Measurements from ENCODE around the gene ZFP36L1.
A peak's percentile ranks its signal among the peaks of the same experiment; 100 is the strongest.

ZFP36L1 gene

DNA sequence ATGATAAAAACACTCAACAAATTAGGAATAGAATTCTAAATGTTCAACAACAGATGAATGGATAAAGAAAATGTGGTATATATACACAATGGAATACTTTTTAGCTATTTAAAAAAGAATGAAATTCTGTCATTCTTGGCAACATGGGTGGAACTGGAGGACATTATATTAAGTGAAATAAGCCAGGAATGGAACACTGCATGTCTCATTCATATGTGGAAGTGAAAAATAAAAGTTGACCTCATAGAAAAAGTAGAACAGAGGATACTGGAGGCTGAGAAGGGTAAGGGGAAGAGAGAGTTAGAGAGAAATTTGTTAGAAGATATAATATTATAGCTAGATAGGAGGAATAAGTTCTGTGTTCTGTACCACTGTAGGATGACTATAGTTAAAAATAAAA is 35.8 kb upstream of the ZFP36L1 start:
- Histone ChIP-seq H3K9ac (ENCODE audit: low read length) (no peak overlapping the region), H3K4me2 (ENCODE audit: low read length) (no peak overlapping the region), H3K27ac (ENCODE audit: low read depth, low read length, poor library complexity, severe bottlenecking) (no peak overlapping the region), H3K9me3 (ENCODE audit: low read length) (no peaks in the 10 kb centered on the region), H2AFZ (ENCODE audit: low read length) (no peak overlapping the region), H3K27me3 (ENCODE audit: insufficient read depth, low read length) (no peaks in the 10 kb centered on the region; the same call in 1 of the 2 replicates), H3K4me1 (ENCODE audit: insufficient read depth, low read length, severe bottlenecking) (peaks cover 8% of the 10 kb centered on the region), H3K36me3 (ENCODE audit: insufficient read depth, low read length) (no peaks in the 10 kb centered on the region), H4K20me1 (ENCODE audit: insufficient read depth, low read length) (no peaks in the 10 kb centered on the region), H3K4me3 (ENCODE audit: low read depth, low read length, poor library complexity, severe bottlenecking) (no peak overlapping the region), H3K9me2 (ENCODE audit: low read depth, low read length) (no peaks in the 10 kb centered on the region), H3F3A (ENCODE audit: insufficient read depth, low read length) (no peaks in the 10 kb centered on the region), H3K79me2 (ENCODE audit: insufficient read depth, low read length) (no peaks in the 10 kb centered on the region)
- TF ChIP-seq EZH2 (IDR thresholded peaks at IDR 0.05; ENCODE audit: borderline replicate concordance, low read length) (no peak), CTCF (IDR thresholded peaks at IDR 0.05; ENCODE audit: low read length) (no peak)

- no peak for TF ChIP-seq EZH2 (IDR thresholded peaks at IDR 0.05; ENCODE audit: borderline replicate concordance, low read length)
- no peak for TF ChIP-seq CTCF (IDR thresholded peaks at IDR 0.05; ENCODE audit: low read length)
- Histone ChIP-seq H3K9me3 (ENCODE audit: low read length) (no peaks in the 10 kb centered on the region), H3K4me1 (ENCODE audit: insufficient read depth, low read length, severe bottlenecking) (peaks cover 35% of the 10 kb centered on the region), H3K9me2 (ENCODE audit: low read depth, low read length) (no peaks in the 10 kb centered on the region), H3K4me2 (ENCODE audit: low read length) (no peak overlapping the region), H2AFZ (ENCODE audit: low read length) (no peak overlapping the region), H3K27me3 (ENCODE audit: insufficient read depth, low read length) (no peaks in the 10 kb centered on the region), H4K20me1 (ENCODE audit: insufficient read depth, low read length) (no peaks in the 10 kb centered on the region), H3K9ac (ENCODE audit: low read length) (no peak overlapping the region), H3K27ac (ENCODE audit: low read depth, low read length, poor library complexity, severe bottlenecking) (no peak overlapping the region), H3K4me3 (ENCODE audit: low read depth, low read length, poor library complexity, severe bottlenecking) (no peak overlapping the region), H3K79me2 (ENCODE audit: insufficient read depth, low read length) (no peaks in the 10 kb centered on the region), H3K36me3 (ENCODE audit: insufficient read depth, low read length) (no peaks in the 10 kb centered on the region), H3F3A (ENCODE audit: insufficient read depth, low read length) (no peaks in the 10 kb centered on the region)
Observed at GRCh38 chr14:68825729-68826128, 32.9 kb upstream of the ZFP36L1 start.

GRCh38 chr14:68824517-68825347 is 31.9 kb upstream of the ZFP36L1 start:
- H3K4me2 ChIP-seq (ENCODE audit: low read length) = peak overlapping the region; percentile 49
- H3K27me3 ChIP-seq (ENCODE audit: insufficient read depth, low read length) = no peaks in the 10 kb centered on the region
- H3F3A ChIP-seq (ENCODE audit: insufficient read depth, low read length) = no peaks in the 10 kb centered on the region
- no peaks in the 10 kb centered on the region for H3K36me3 ChIP-seq (ENCODE audit: insufficient read depth, low read length)
- no peaks in the 10 kb centered on the region for H3K9me3 ChIP-seq (ENCODE audit: low read length)
- H3K27ac ChIP-seq (ENCODE audit: low read depth, low read length, poor library complexity, severe bottlenecking) = no peak overlapping the region
- peak overlapping the region; percentile 14; the same call in 1 of the 2 replicates for H3K9ac ChIP-seq (ENCODE audit: low read length)
- H2AFZ ChIP-seq (ENCODE audit: low read length) = peak overlapping the region; percentile 67
- no peaks in the 10 kb centered on the region for H3K9me2 ChIP-seq (ENCODE audit: low read depth, low read length)
- H3K79me2 ChIP-seq (ENCODE audit: insufficient read depth, low read length) = no peaks in the 10 kb centered on the region
- H4K20me1 ChIP-seq (ENCODE audit: insufficient read depth, low read length) = no peaks in the 10 kb centered on the region
- H3K4me3 ChIP-seq (ENCODE audit: low read depth, low read length, poor library complexity, severe bottlenecking) = no peak overlapping the region
- peaks cover 45% of the 10 kb centered on the region for H3K4me1 ChIP-seq (ENCODE audit: insufficient read depth, low read length, severe bottlenecking)
- peak; percentile 98 for TF ChIP-seq CTCF (IDR thresholded peaks at IDR 0.05; ENCODE audit: low read length)
- no peak for TF ChIP-seq EZH2 (IDR thresholded peaks at IDR 0.05; ENCODE audit: borderline replicate concordance, low read length)

Data from OCI-LY1 (cell line).